GM10847 (cell line): Measurements from ENCODE around the gene CDK13.

ENCODE experiments used
- POLR2A ChIP-seq: IDR thresholded peaks from 2 replicates; pipeline ENCODE4 v1.6.1; 2011; ENCODE audit not compliant: insufficient read length; ENCODE audit errors: extremely low read depth

CDK13 gene

GRCh38 chr7:39978230-39978934, 28.3 kb downstream of the CDK13 start:
- TF ChIP-seq POLR2A = no peak

GRCh38 chr7:39979406-39980073, 29.5 kb downstream of the CDK13 start:
- TF ChIP-seq POLR2A = no peak

- no peak for TF ChIP-seq POLR2A
Observed at GRCh38 chr7:39985398-39985918, 35.4 kb downstream of the CDK13 start.

- no peak for TF ChIP-seq POLR2A
Observed at GRCh38 chr7:39987641-39988347, 37.7 kb downstream of the CDK13 start.

- TF ChIP-seq POLR2A = no peak
Observed at GRCh38 chr7:40000734-40001315, 50.8 kb downstream of the CDK13 start.

- no peak for TF ChIP-seq POLR2A
Observed at GRCh38 chr7:40001649-40002048, 51.6 kb downstream of the CDK13 start.

- no peak for TF ChIP-seq POLR2A
Observed at GRCh38 chr7:40003597-40003996, 53.5 kb downstream of the CDK13 start.

GRCh38 chr7:40008223-40008815, 58.3 kb downstream of the CDK13 start:
- TF ChIP-seq POLR2A = no peak

GRCh38 chr7:40009301-40009700, 59.2 kb downstream of the CDK13 start:
- no peak for TF ChIP-seq POLR2A

GRCh38 chr7:40014376-40014775, 64.3 kb downstream of the CDK13 start:
- no peak for TF ChIP-seq POLR2A

GRCh38 chr7:40015790-40016296, 65.8 kb downstream of the CDK13 start:
- no peak for TF ChIP-seq POLR2A

- TF ChIP-seq POLR2A = no peak
Observed at GRCh38 chr7:40019558-40019957, 69.5 kb downstream of the CDK13 start.

- TF ChIP-seq POLR2A = no peak
Observed at GRCh38 chr7:40024048-40024447, 74.0 kb downstream of the CDK13 start.

GRCh38 chr7:40024841-40025240, 74.8 kb downstream of the CDK13 start:
- no peak for TF ChIP-seq POLR2A

GRCh38 chr7:40027545-40027944, 77.5 kb downstream of the CDK13 start:
- TF ChIP-seq POLR2A = no peak

- no peak for TF ChIP-seq POLR2A
Observed at GRCh38 chr7:40033826-40034225, 83.8 kb downstream of the CDK13 start.

GRCh38 chr7:40041456-40041855, 91.4 kb downstream of the CDK13 start:
- TF ChIP-seq POLR2A = no peak
